A549 (cell line): ENCODE data around the gene EDN2. TPM values are rescaled to one million over a fixed set of nuclear protein-coding genes. Genes with fewer than 3 reads are reported as not detected.

Experiments
- ATAC-seq, 2 experiments: fragments of 200-7000 bp in 1 of 2; fragments of >200 bp in 1 of 2; cut with Nextera tagmentation in 1 of 2; cut with Tn5 transposase in 1 of 2; 3 replicates each; pipeline versions ENCODE4 v1.8.0 to v1.9.1; 2018 to 2020; ENCODE audit warnings: mild to moderate bottlenecking in 1 of 2, moderate library complexity in 1 of 2
- CTCF ChIA-PET: fragments of 300-600 bp; sonication (Branson Sonifier 250); formaldehyde crosslinking; extraction: SDS; loops from one replicate; lab custom pipeline; 2021; ENCODE audit warnings: antibody characterized with exemption, inconsistent platforms; lab: Yijun Ruan, JAX
- POLR2A ChIA-PET: fragments of 350-600 bp; formaldehyde crosslinking; extraction: SDS; loops from one replicate; lab custom pipeline; 2021; ENCODE audit warnings: antibody characterized with exemption, inconsistent platforms; lab: Yijun Ruan, JAX
- DNase-seq, 2 experiments: peaks; one replicate each; pipeline versions ENCODE4 v3.0.0 to v3.0.0-alpha.2; 2011 to 2016; ENCODE audit warnings: low read depth in 1 of 2, low spot score in 1 of 2
- FAIRE-seq: peaks from 2 replicates; lab custom pipeline; 2011; peaks lifted over from hg19 to GRCh38; lab: Jason Lieb, UNC
- H3K27ac ChIP-seq, 2 experiments: fragments of >200 bp; sonication (Bioruptor Twin); formaldehyde crosslinking; 3 replicates each; pipeline ENCODE4 v1.5.1; 2016 to 2017
- H3K4me1 ChIP-seq: fragments of >200 bp; sonication (Bioruptor Twin); formaldehyde crosslinking; 3 replicates; pipeline ENCODE4 v1.6.1; 2016
- H3K4me2 ChIP-seq: fragments of >200 bp; sonication (Bioruptor Twin); formaldehyde crosslinking; 3 replicates; pipeline ENCODE4 v1.6.1; 2016
- H3K4me3 ChIP-seq: fragments of >200 bp; sonication (Bioruptor Twin); formaldehyde crosslinking; 3 replicates; pipeline ENCODE4 v1.5.1; 2016
- H3K9me3 ChIP-seq: fragments of >200 bp; sonication (Bioruptor Twin); formaldehyde crosslinking; 3 replicates; pipeline ENCODE4 v1.6.1; 2016
- BCL3 ChIP-seq: fragments of >200 bp; sonication (Bioruptor Twin); formaldehyde crosslinking; IDR thresholded peaks from 3 replicates; pipeline ENCODE4 v1.6.1; 2016
- BHLHE40 ChIP-seq: IDR thresholded peaks from 2 replicates; pipeline ENCODE4 v1.6.1; 2012; ENCODE audit warnings: low read depth, low read length, inconsistent platforms
- CTCF ChIP-seq: fragments of >200 bp; sonication (Bioruptor Twin); formaldehyde crosslinking; IDR thresholded peaks from 3 replicates; pipeline ENCODE4 v1.5.1; 2016
- EHF ChIP-seq: fragments of 250-450 bp; sonication (Bioruptor Pico); IDR thresholded peaks from 2 replicates; pipeline ENCODE4 v1.5.0; 2020; ENCODE audit warnings: mild to moderate bottlenecking
- ESRRA ChIP-seq: fragments of 150-350 bp; IDR thresholded peaks from 2 replicates; pipeline ENCODE4 v1.6.1; 2014; ENCODE audit warnings: mild to moderate bottlenecking, low read length, borderline replicate concordance
- FOSB ChIP-seq: fragments of 250-450 bp; sonication (Bioruptor Pico); IDR thresholded peaks from 2 replicates; pipeline ENCODE4 v1.5.0; 2020; ENCODE audit warnings: mild to moderate bottlenecking, moderate library complexity
- HES2 ChIP-seq: fragments of >200 bp; sonication (Bioruptor Twin); formaldehyde crosslinking; IDR thresholded peaks from 2 replicates; pipeline ENCODE4 v1.6.1; 2016
- HOXB13 ChIP-seq: fragments of 250-450 bp; sonication (Bioruptor Pico); IDR thresholded peaks from 2 replicates; pipeline ENCODE4 v1.5.0; 2020; ENCODE audit warnings: low read depth, mild to moderate bottlenecking, moderate library complexity
- JUNB ChIP-seq: fragments of >200 bp; sonication (Bioruptor Twin); formaldehyde crosslinking; IDR thresholded peaks from 2 replicates; pipeline ENCODE4 v1.6.1; 2016
- MAX ChIP-seq: IDR thresholded peaks from 2 replicates; pipeline ENCODE4 v1.6.1; 2012
- NPAS2 ChIP-seq: fragments of 250-450 bp; sonication (Bioruptor Pico); IDR thresholded peaks from 2 replicates; pipeline ENCODE4 v1.8.0; 2022; ENCODE audit warnings: mild to moderate bottlenecking, moderate library complexity, borderline replicate concordance
- POLR2AphosphoS2 ChIP-seq: conservative IDR thresholded peaks from 2 replicates; pipeline ENCODE4 v1.6.1; 2012; ENCODE audit warnings: low read length, improper control_type of control experiment, inconsistent platforms
- RNF2 ChIP-seq: fragments of 200-600 bp; sonication (generic); IDR thresholded peaks from 2 replicates; pipeline ENCODE4 v1.6.1; 2016; ENCODE audit warnings: low read depth, mild to moderate bottlenecking, antibody characterized with exemption, moderate library complexity, borderline replicate concordance
- SMC3 ChIP-seq: fragments of >200 bp; sonication (Bioruptor Twin); formaldehyde crosslinking; IDR thresholded peaks from 3 replicates; pipeline ENCODE4 v1.6.1; 2018; ENCODE audit warnings: inconsistent platforms
- TFCP2L1 ChIP-seq: fragments of 250-450 bp; sonication (Bioruptor Pico); IDR thresholded peaks from 2 replicates; pipeline ENCODE4 v1.5.0; 2021; ENCODE audit warnings: mild to moderate bottlenecking
- ZSCAN20 ChIP-seq: fragments of 250-450 bp; sonication (Bioruptor Pico); IDR thresholded peaks from 2 replicates; pipeline ENCODE4 v1.8.0; 2022; ENCODE audit warnings: mild to moderate bottlenecking, moderate library complexity
- WGBS: methylation state at CpG from one replicate; pipeline ENCODE4 v1.1.6; 2017; ENCODE audit errors: missing lambda C conversion rate; 5-methylcytosine and 5-hydroxymethylcytosine counted together
- polyA plus RNA-seq, 4 experiments: library from polyadenylated mRNA; depleted of rRNA in 3 of 4; stranded (reverse); fragments of >200 nt; fragmentation: RNase III in 1 of 4; extraction: RNeasy Plus Mini Kit Qiagen cat#74134 plus additional on column Dnase treatment in 1 of 4; gene quantifications; 2 replicates in 3 of 4; 3 replicates in 1 of 4; pipeline ENCODE4 v1.2.3, GENCODE V29; 2011 to 2017

The EDN2 gene
- polyA plus RNA-seq, 2 of the 4 experiments (the other 2 are of a cell fraction), result 1.2 to 3.2 TPM

- TF ChIP-seq HES2, result no peak
- no peak for TF ChIP-seq ZSCAN20 (CRISPR knock-in tag)
- TF ChIP-seq ESRRA, result no peak
- TF ChIP-seq JUNB, result 0 out of 2 replicates have a peak, but pooled peaks have one; percentile 23
- TF ChIP-seq FOSB (CRISPR knock-in tag), result no peak
Measured at GRCh38 chr1:41496080-41497055, 11.9 kb upstream of the EDN2 start (continued).

GRCh38 chr1:41495210-41495948 is 10.9 kb upstream of the EDN2 start:
- no peaks in the 10 kb centered on the region for H3K9me3 ChIP-seq
- no peak for TF ChIP-seq NPAS2
- no peak for TF ChIP-seq EHF (CRISPR knock-in tag)
- TF ChIP-seq HOXB13, result no peak
- TF ChIP-seq POLR2AphosphoS2, result no peak
- TF ChIP-seq BCL3, result no peak
- no peak; the same call in 2 of the 3 replicates for TF ChIP-seq CTCF
- H3K4me1 ChIP-seq, result peaks cover 88% of the 10 kb centered on the region
- ATAC-seq (peak; percentile 19 to 54; a peak in 3 of 6 replicates), FAIRE-seq (no peak), DNase-seq (peak in 1 of 2 experiments; percentile 64)
- 62% methylated on average over 13 of the region's 19 CpGs for WGBS
- CTCF ChIA-PET, result interaction anchor here (0.9 to 5.5 kb wide), 8 partner anchors 9 to 71 kb away, joined by 3 to 45 read pairs (median 4); partner anchors contain the start of gene EDN2
- peak overlapping the region; percentile 83 for H3K4me2 ChIP-seq
- H3K4me3 ChIP-seq, result peak overlapping the region; percentile 33; the same call in 2 of the 3 replicates
- H3K27ac ChIP-seq, result peak overlapping the region; percentile 82 to 100
- POLR2A ChIA-PET, result no interaction called here

- peaks cover 80% of the 10 kb centered on the region for H3K4me1 ChIP-seq
- no peaks in the 10 kb centered on the region for H3K9me3 ChIP-seq
- peak overlapping the region; percentile 82 to 100 for H3K27ac ChIP-seq
- DNase-seq (no peak), FAIRE-seq (no peak), ATAC-seq (no peak)
- H3K4me2 ChIP-seq, result no peak overlapping the region
- 82% methylated on average over 16 of the region's 17 CpGs for WGBS
- ChIA-PET POLR2A (no interaction called here), CTCF (interaction anchor here (1.2 to 5.5 kb wide), 7 partner anchors 10 to 212 kb away, joined by 3 to 45 read pairs (median 5); partner anchors contain the start of gene EDN2)
- no peak overlapping the region for H3K4me3 ChIP-seq
- TF ChIP-seq BHLHE40 (no peak), RNF2 (no peak), SMC3 (no peak), ESRRA (no peak), TFCP2L1 (no peak), MAX (no peak)
Measured at GRCh38 chr1:41494351-41495209, 10.1 kb upstream of the EDN2 start.
